H9 (cell line): ENCODE results near the gene PSMA2. TPM values are rescaled to one million over a fixed set of nuclear protein-coding genes. Genes with fewer than 3 reads are reported as not detected.

Experiments
- DNase-seq: peaks from one replicate; pipeline ENCODE4 v3.0.0-alpha.2; 2017
- H2AFZ ChIP-seq: one replicate; pipeline ENCODE4 v1.6.1; 2013; ENCODE audit warnings: mild to moderate bottlenecking, low read length, control low read depth, moderate library complexity
- H2AK5ac ChIP-seq: 2 replicates; pipeline ENCODE4 v1.6.1; 2013; ENCODE audit warnings: low read length, control low read depth, mixed read lengths; ENCODE audit not compliant: insufficient read length
- H2BK120ac ChIP-seq: one replicate; pipeline ENCODE4 v1.6.1; 2013; ENCODE audit warnings: low read depth, mild to moderate bottlenecking, low read length, control low read depth, inconsistent platforms; ENCODE audit not compliant: poor library complexity, severe bottlenecking
- H2BK12ac ChIP-seq: 2 replicates; pipeline ENCODE4 v1.6.1; 2013; ENCODE audit warnings: low read length, control low read depth, mixed read lengths, low read depth; ENCODE audit not compliant: insufficient read length
- H2BK15ac ChIP-seq: 2 replicates; pipeline ENCODE4 v1.6.1; 2013; ENCODE audit warnings: low read depth, low read length, control low read depth
- H2BK20ac ChIP-seq: one replicate; pipeline ENCODE4 v1.6.1; 2013; ENCODE audit warnings: low read depth, mild to moderate bottlenecking, low read length, control low read depth, inconsistent platforms; ENCODE audit not compliant: poor library complexity, severe bottlenecking
- H2BK5ac ChIP-seq: 2 replicates; pipeline ENCODE4 v1.6.1; 2013; ENCODE audit warnings: low read length, control low read depth, mixed read lengths; ENCODE audit not compliant: insufficient read length
- H3K14ac ChIP-seq: 2 replicates; pipeline ENCODE4 v1.6.1; 2013; ENCODE audit warnings: low read length, control low read depth; ENCODE audit not compliant: insufficient read depth
- H3K18ac ChIP-seq: 2 replicates; pipeline ENCODE4 v1.6.1; 2013; ENCODE audit warnings: low read depth, mild to moderate bottlenecking, mixed read lengths, low read length, control low read depth; ENCODE audit not compliant: insufficient read length
- H3K23ac ChIP-seq: 2 replicates; pipeline ENCODE4 v1.6.1; 2013; ENCODE audit warnings: low read length, control low read depth, mixed read lengths, low read depth; ENCODE audit not compliant: insufficient read length
- H3K23me2 ChIP-seq: 2 replicates; pipeline ENCODE4 v1.6.1; 2013; ENCODE audit warnings: low read depth, mild to moderate bottlenecking, mixed read lengths, low read length, control low read depth; ENCODE audit not compliant: insufficient read length, poor library complexity, severe bottlenecking
- H3K27ac ChIP-seq: 2 replicates; pipeline ENCODE4 v1.5.1; 2013; ENCODE audit warnings: low read length, control low read depth, mixed read lengths, low read depth; ENCODE audit not compliant: insufficient read length
- H3K27me3 ChIP-seq: 2 replicates; pipeline ENCODE4 v1.6.1; 2013; ENCODE audit warnings: low read length, control low read depth, inconsistent platforms; ENCODE audit not compliant: insufficient read depth
- H3K4ac ChIP-seq: 2 replicates; pipeline ENCODE4 v1.6.1; 2013; ENCODE audit warnings: low read depth, mild to moderate bottlenecking, control low read depth, inconsistent platforms, low read length, moderate library complexity
- H3K4me1 ChIP-seq: 2 replicates; pipeline ENCODE4 v1.6.1; 2013; ENCODE audit warnings: low read length, control low read depth, inconsistent platforms; ENCODE audit not compliant: insufficient read depth
- H3K4me2 ChIP-seq: 2 replicates; pipeline ENCODE4 v1.6.1; 2013; ENCODE audit warnings: low read length, control low read depth, mixed read lengths; ENCODE audit not compliant: insufficient read length, insufficient read depth
- H3K56ac ChIP-seq: 2 replicates; pipeline ENCODE4 v1.6.1; 2013; ENCODE audit warnings: low read depth, mild to moderate bottlenecking, mixed read lengths, low read length, control low read depth; ENCODE audit not compliant: insufficient read length
- H3K79me1 ChIP-seq: 2 replicates; pipeline ENCODE4 v1.6.1; 2013; ENCODE audit warnings: low read depth, mild to moderate bottlenecking, moderate library complexity, low read length, control low read depth, inconsistent platforms; ENCODE audit not compliant: insufficient read depth, poor library complexity, severe bottlenecking
- H3K79me2 ChIP-seq: 2 replicates; pipeline ENCODE4 v1.6.1; 2013; ENCODE audit warnings: low read length, control low read depth, inconsistent platforms; ENCODE audit not compliant: insufficient read depth
- H3K9ac ChIP-seq: 2 replicates; pipeline ENCODE4 v1.6.1; 2013; ENCODE audit warnings: low read length, control low read depth, mixed read lengths; ENCODE audit not compliant: insufficient read length; ENCODE audit errors: extremely low read depth
- H3K9me3 ChIP-seq: one replicate; pipeline ENCODE4 v1.6.1; 2013; ENCODE audit warnings: low read depth, low read length, inconsistent platforms; ENCODE audit not compliant: control insufficient read depth
- H3T11ph ChIP-seq: one replicate; pipeline ENCODE4 v1.6.1; 2013; ENCODE audit warnings: mild to moderate bottlenecking, low read length, control low read depth, inconsistent platforms
- H4K20me1 ChIP-seq: one replicate; pipeline ENCODE4 v1.6.1; 2013; ENCODE audit not compliant: control insufficient read depth, insufficient read length, insufficient read depth
- H4K5ac ChIP-seq: 2 replicates; pipeline ENCODE4 v1.6.1; 2013; ENCODE audit warnings: low read depth, mild to moderate bottlenecking, mixed read lengths, low read length, control low read depth; ENCODE audit not compliant: insufficient read length
- H4K8ac ChIP-seq: replicated peaks from 2 replicates; pipeline ENCODE4 v1.6.1; 2013; ENCODE audit warnings: low read length, control low read depth, mixed read lengths, low read depth; ENCODE audit not compliant: insufficient read length
- H4K91ac ChIP-seq: 2 replicates; pipeline ENCODE4 v1.6.1; 2013; ENCODE audit warnings: low read depth, mild to moderate bottlenecking, moderate library complexity, mixed read lengths, low read length, control low read depth; ENCODE audit not compliant: insufficient read length
- H3K27ac Mint-ChIP-seq, 3 experiments: 2 replicates in 2 of 3; 3 replicates in 1 of 3; pipeline ENCODE4 v1.8.0; 2020 to 2021; ENCODE audit warnings: mixed read lengths in 3 of 3, mild to moderate bottlenecking in 1 of 3, moderate library complexity in 1 of 3
- H3K27me3 Mint-ChIP-seq: 2 replicates; pipeline ENCODE4 v1.8.0; 2021; ENCODE audit warnings: low read depth, mild to moderate bottlenecking, moderate library complexity, mixed read lengths
- H3K36me3 Mint-ChIP-seq, 3 experiments: 2 replicates in 2 of 3; 3 replicates in 1 of 3; pipeline ENCODE4 v1.8.0; 2020 to 2021; ENCODE audit warnings: low read depth in 3 of 3, mixed read lengths in 3 of 3; ENCODE audit not compliant: insufficient read depth in 1 of 3
- H3K4me1 Mint-ChIP-seq, 2 experiments: 2 replicates each; pipeline ENCODE4 v1.8.0; 2020; ENCODE audit warnings: mixed read lengths in 2 of 2
- H3K4me3 Mint-ChIP-seq, 2 experiments: 2 replicates in 1 of 2; 3 replicates in 1 of 2; pipeline ENCODE4 v1.8.0; 2020 to 2021; ENCODE audit warnings: mild to moderate bottlenecking in 2 of 2, mixed read lengths in 2 of 2, moderate library complexity in 1 of 2
- H3K9me3 Mint-ChIP-seq, 2 experiments: 2 replicates in 1 of 2; 3 replicates in 1 of 2; pipeline ENCODE4 v1.8.0; 2020; ENCODE audit warnings: mild to moderate bottlenecking in 2 of 2, mixed read lengths in 2 of 2, moderate library complexity in 1 of 2
- WGBS: extraction: QIAGEN DNeasy Blood & Tissue Kit; methylation state at CpG from one replicate; pipeline ENCODE4 v1.1.7; 2013; ENCODE audit warnings: missing lambda C conversion rate, low lambda C conversion rate, mixed read lengths; ENCODE audit not compliant: insufficient read length; ENCODE audit errors: extremely low coverage; 5-methylcytosine and 5-hydroxymethylcytosine counted together
- total RNA-seq: library from RNA; stranded (reverse); gene quantifications from 2 replicates; pipeline ENCODE4 v1.2.1, GENCODE V29; 2021
- TF ChIP-seq, protein P1 (sequence below): fragments of 200-600 bp; sonication (generic); conservative IDR thresholded peaks from 3 replicates; pipeline ENCODE4 v1.8.0; 2021; ENCODE audit warnings: antibody characterized with exemption, mild to moderate bottlenecking

PSMA2 gene
- total RNA-seq, 1 experiment from 2014 or later, result 227 TPM

- Histone ChIP-seq H2AK5ac (no peak overlapping the region), H4K91ac (no peak overlapping the region), H3K56ac (no peak overlapping the region), H3T11ph (no peak overlapping the region), H2BK20ac (no peak overlapping the region), H3K23ac (no peak overlapping the region), H2BK5ac (no peak overlapping the region), H3K9ac (no peak overlapping the region), H3K27ac (no peak overlapping the region), H3K9me3 (no peaks in the 10 kb centered on the region), H2BK15ac (no peak overlapping the region), H3K4ac (no peak overlapping the region), H3K14ac (no peak overlapping the region), H4K8ac (no peak overlapping the region), H3K4me2 (no peak overlapping the region), H3K23me2 (no peaks in the 10 kb centered on the region), H4K20me1 (no peaks in the 10 kb centered on the region), H3K27me3 (no peaks in the 10 kb centered on the region), H2BK120ac (no peak overlapping the region), H4K5ac (no peak overlapping the region), H2AFZ (no peak overlapping the region), H3K79me1 (no peaks in the 10 kb centered on the region), H3K79me2 (no peaks in the 10 kb centered on the region), H3K4me1 (no peaks in the 10 kb centered on the region; the same call in 1 of the 2 replicates), H2BK12ac (no peak overlapping the region), H3K18ac (no peak overlapping the region)
- peak; percentile 72 for DNase-seq
- H3K27me3 Mint-ChIP-seq, result no peaks in the 10 kb centered on the region; the same call in none of the 2 replicates
- peaks cover 23 to 45% of the 10 kb centered on the region in 2 experiments for H3K4me1 Mint-ChIP-seq
- H3K27ac Mint-ChIP-seq, result peak overlapping the region in 1 of 3 experiments; percentile 97; a peak in 3 of 7 replicates
- peaks cover 15 to 18% of the 10 kb centered on the region in 2 experiments for H3K9me3 Mint-ChIP-seq
- H3K4me3 Mint-ChIP-seq, result no peak overlapping the region
- peaks cover 2 to 23% (median 15%) of the 10 kb centered on the region in 3 experiments; a peak in 6 of 7 replicates for H3K36me3 Mint-ChIP-seq
- whole genome bisulfite sequencing, result no CpG with 5 or more reads among the region's 5 CpGs
- TF ChIP-seq, protein P1, sequence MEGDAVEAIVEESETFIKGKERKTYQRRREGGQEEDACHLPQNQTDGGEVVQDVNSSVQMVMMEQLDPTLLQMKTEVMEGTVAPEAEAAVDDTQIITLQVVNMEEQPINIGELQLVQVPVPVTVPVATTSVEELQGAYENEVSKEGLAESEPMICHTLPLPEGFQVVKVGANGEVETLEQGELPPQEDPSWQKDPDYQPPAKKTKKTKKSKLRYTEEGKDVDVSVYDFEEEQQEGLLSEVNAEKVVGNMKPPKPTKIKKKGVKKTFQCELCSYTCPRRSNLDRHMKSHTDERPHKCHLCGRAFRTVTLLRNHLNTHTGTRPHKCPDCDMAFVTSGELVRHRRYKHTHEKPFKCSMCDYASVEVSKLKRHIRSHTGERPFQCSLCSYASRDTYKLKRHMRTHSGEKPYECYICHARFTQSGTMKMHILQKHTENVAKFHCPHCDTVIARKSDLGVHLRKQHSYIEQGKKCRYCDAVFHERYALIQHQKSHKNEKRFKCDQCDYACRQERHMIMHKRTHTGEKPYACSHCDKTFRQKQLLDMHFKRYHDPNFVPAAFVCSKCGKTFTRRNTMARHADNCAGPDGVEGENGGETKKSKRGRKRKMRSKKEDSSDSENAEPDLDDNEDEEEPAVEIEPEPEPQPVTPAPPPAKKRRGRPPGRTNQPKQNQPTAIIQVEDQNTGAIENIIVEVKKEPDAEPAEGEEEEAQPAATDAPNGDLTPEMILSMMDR, result peak; percentile 84
Observed at GRCh38 chr7:42876182-42877068, 55.5 kb downstream of the PSMA2 start.
